ENCODE measurements around the gene NIPAL1.
"Not testable (repeated sequence)": the region's sequence is repeated elsewhere in the genome, so short reads cannot be mapped to it uniquely, and the experiment has no call there.

Gene NIPAL1

GRCh38 chr4:48016141-48017107, at the start of gene NIPAL1, which contains the start of gene CNGA1:
TSS of gene NIPAL1 (plus strand) at chr4:48016772. CDS start at chr4:48016840, 68 bp downstream.
TSS of gene CNGA1 (minus strand) at chr4:48016681. CDS start at chr4:47952689, 63,992 bp downstream.
- DNase-seq, result peak in 1 of 2 experiments; percentile 46

- no peak for DNase-seq
These were observed 47.7 kb upstream of the NIPAL1 start for GRCh38 chr4:47968847-47969246.

- no peak for DNase-seq
These were observed 44.4 kb upstream of the NIPAL1 start for GRCh38 chr4:47972181-47972580.

GRCh38 chr4:47972721-47973120, 43.9 kb upstream of the NIPAL1 start:
- no peak for DNase-seq

DNA sequence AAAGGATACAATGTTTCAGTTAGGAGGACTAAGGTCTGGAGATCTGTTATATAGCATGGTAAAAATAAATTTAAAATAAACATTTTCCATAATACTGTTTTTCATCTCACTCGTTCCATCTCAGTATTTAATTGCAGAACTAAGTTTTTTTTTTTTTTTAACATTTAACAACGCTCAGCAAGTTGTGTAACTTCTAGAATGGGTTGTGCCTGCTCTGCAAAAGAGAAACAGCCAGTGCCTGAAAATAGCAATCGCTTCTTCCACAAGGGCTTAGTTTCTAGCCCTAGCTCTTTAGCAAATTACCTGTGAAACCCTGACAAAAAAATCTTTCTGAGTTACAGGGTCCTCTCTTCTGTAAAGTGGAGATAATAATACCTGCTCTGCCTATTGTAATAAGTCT, 42.0 kb upstream of the NIPAL1 start:
- no peak for DNase-seq

- DNase-seq, result no peak
These were observed 26.4 kb upstream of the NIPAL1 start for GRCh38 chr4:47990145-47990544.

GRCh38 chr4:47992475-47992874, 24.1 kb upstream of the NIPAL1 start:
- DNase-seq, result not testable (repeated sequence)

GRCh38 chr4:47996021-47996420, 20.6 kb upstream of the NIPAL1 start:
- no peak for DNase-seq

DNA sequence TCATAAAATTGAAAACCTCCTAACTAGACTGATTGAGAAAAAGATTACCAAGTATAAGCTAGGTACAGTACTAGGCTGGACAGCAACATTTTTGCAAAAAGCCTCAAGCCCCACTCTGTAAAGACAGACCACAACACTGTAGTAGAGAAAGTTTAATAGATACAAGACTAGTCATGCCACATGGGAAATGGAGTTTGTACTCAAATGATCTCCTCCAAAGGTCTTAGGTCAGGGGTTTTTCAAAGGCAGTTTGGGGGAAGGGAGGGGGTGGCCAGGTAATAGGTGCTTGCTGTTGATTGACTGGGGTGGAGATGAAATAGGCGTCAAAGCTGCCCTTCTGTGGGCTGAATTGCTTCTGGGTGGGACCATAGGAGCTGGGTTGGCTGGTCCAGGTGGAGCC, 14.3 kb upstream of the NIPAL1 start:
- no peak for DNase-seq

GRCh38 chr4:48003568-48003967, 13.0 kb upstream of the NIPAL1 start:
- peak in 1 of 2 experiments; percentile 15 for DNase-seq

DNA sequence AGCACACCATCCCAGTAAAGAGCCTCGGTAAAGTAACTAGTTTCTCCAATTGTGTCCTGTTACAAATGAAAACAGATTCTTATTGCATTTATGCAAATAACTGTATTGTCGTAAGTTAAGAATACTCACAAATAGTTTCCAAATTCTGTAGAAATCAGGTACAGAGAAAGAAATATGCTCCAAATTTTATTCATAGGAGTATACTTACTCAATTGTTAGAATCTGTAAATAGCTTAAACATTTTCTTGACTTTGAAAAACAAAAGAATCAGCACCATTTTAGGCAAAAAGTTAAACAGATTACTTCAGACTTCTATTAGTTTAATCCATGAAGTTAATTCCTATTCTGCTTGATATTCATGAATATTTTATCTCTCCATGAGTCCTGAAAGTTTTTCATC, 10.8 kb upstream of the NIPAL1 start:
- DNase-seq, result no peak

GRCh38 chr4:48008021-48008596, 8.5 kb upstream of the NIPAL1 start:
- no peak for DNase-seq

GRCh38 chr4:48010906-48011305, 5.7 kb upstream of the NIPAL1 start:
- DNase-seq, result not testable (repeated sequence)

GRCh38 chr4:48011722-48012121, 4.8 kb upstream of the NIPAL1 start:
- DNase-seq, result no peak

- no peak for DNase-seq
These were observed 3.7 kb upstream of the NIPAL1 start for GRCh38 chr4:48012824-48013223.

- no peak for DNase-seq
These were observed 1.4 kb upstream of the NIPAL1 start for GRCh38 chr4:48015216-48015615.

DNA sequence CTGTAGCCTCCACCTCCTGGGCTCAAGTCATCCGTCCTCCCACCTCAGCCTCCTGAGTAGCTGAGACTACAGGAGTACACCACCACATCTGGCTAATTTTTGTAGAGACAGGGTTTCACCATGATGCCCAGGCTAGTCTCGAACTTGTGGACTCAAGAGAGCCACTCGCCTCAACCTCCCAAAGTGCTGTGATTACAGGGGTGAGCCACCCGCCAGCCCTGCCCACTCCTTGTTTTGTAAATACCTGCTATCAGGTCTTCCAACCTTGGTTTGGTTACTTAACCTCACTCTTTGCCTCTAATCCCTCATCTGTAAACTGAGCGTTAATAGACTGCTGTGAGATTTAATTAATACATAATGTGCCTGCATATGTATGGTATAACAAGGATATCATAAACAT, 894 bp upstream of the NIPAL1 start:
- no peak for DNase-seq

DNA sequence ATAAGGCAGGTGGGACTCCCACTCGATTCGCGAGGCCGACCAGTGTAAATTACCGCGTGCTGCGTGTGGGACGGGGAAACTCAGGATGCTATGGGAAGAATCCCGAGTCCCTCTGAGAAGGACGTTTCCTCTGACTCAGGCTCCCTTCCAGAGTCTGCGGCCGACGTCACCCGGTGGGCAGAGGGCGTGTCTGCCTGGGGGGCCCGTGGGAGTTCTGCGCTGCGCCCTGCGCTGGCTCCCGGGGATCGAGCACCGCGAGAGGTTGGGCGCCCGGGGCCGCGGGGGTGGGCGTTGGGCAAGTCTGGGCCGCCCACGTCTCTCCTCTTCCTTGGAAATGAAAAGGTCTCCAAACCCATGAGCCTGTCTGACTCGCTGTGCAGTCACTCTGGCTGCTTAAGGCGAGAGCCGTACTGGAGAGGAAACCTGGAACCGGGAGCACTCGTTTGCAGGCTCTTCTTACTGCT, 568 bp downstream of the NIPAL1 start:
- no peak for DNase-seq

GRCh38 chr4:48018112-48018511, 1.5 kb downstream of the NIPAL1 start:
- no peak for DNase-seq

DNA sequence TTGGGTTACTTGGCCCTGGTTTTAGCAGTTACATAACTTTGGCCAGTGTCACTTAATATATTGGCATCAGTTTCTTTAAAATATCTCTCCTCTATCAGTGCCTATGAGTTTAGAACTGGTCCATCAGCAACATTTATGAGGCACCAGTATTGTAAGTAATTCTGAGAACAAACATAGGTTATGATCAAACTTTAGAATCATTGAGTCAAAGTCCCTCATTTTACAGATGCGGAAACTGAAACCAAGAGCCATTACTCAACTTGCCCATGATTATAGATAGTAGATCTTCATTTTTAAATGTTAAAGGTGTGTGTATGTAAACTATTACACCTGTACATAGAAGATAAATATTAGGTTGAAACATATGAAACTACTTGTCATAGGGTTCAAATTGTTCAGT, 4.5 kb downstream of the NIPAL1 start:
- DNase-seq, result no peak

DNA sequence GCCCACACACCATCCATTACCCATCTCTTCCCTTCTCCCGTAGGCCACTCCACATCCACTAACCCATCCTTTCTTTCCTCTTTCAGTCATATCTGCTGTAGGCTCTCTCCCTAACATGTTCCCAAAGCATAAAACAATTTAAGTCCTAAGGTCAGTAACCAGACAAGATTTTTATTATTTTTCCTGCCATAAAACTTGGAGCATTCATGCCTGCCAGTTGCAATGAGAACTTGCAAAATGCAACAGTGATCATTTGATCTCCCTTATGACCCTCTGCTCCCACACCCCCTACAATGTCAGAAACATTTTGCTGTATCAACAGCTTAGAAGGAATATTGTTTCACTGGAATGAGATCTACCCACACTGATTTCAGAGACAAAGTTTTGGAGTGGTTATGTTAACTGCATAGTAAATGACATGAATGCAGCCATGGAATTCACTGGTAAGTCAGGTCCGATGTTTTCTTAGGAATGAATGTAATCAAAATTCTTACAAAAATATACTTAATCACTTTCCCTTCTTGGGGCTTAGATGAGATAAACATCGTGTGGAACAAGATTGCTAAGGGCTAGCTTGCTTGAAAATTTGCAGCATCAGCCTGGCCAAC, 5.7 kb downstream of the NIPAL1 start:
- no peak for DNase-seq

DNA sequence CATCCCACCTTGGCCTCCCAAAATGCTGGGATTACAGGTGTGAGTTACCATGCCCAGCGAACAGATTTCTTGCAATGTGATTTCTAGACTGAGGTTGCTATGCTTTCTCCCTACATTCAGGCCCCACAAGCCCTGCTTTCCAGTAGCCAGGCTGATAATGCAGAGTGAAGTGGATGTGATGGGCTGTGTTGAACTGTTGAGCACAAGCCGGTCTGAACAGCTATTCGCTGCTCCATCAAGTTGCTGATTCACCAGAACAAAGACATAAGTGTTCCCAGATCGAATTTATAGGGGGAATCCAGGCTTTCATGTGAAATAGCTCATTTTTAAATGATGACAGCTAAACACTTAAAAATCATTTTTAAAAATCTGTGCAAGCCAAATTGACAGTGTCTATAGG, 8.0 kb downstream of the NIPAL1 start:
- DNase-seq, result no peak

- DNase-seq, result no peak
These were observed 8.4 kb downstream of the NIPAL1 start for GRCh38 chr4:48025005-48025404.

GRCh38 chr4:48027653-48028052, 11.1 kb downstream of the NIPAL1 start:
- DNase-seq, result no peak
